Measurements from ENCODE around the gene CUBN. TPM values are rescaled to one million over a fixed set of nuclear protein-coding genes. Genes with fewer than 3 reads are reported as not detected.
A peak's percentile ranks its signal among the peaks of the same experiment; 100 is the strongest.

Gene CUBN
- total RNA-seq, 1 donor from 2014 or later = 2.7 TPM

GRCh38 chr10:17006631-17007417 lies 122.8 kb downstream of the CUBN start:
- H3K9ac ChIP-seq (ENCODE audit: low read length) = peak overlapping the region; percentile 68
- no peaks in the 10 kb centered on the region for H3K27me3 ChIP-seq (ENCODE audit: insufficient read depth, low read length)
- H3K27ac Mint-ChIP-seq (ENCODE audit: unreplicated experiment) = peak overlapping the region; percentile 100
- peaks cover 72% of the 10 kb centered on the region for H3K4me1 Mint-ChIP-seq (ENCODE audit: low read depth, unreplicated experiment)
- no peaks in the 10 kb centered on the region for H3K36me3 ChIP-seq (ENCODE audit: insufficient read depth, low read length)
- peak overlapping the region; percentile 51 for H3K4me2 ChIP-seq (ENCODE audit: low read length)
- no peak for FAIRE-seq
- no peaks in the 10 kb centered on the region for H3K79me2 ChIP-seq (ENCODE audit: insufficient read depth, low read length)
- no peak overlapping the region for H2AFZ ChIP-seq (ENCODE audit: low read depth, low read length)
- peak overlapping the region; percentile 78 for H3K27ac ChIP-seq (ENCODE audit: low read depth, low read length)
- H4K20me1 ChIP-seq (ENCODE audit: insufficient read depth, low read length) = no peaks in the 10 kb centered on the region
- H3K9me3 Mint-ChIP-seq (ENCODE audit: unreplicated experiment) = peaks cover 11% of the 10 kb centered on the region
- DNase-seq (ENCODE audit: low read depth) = peak; percentile 68
- peaks cover 8% of the 10 kb centered on the region for H3K36me3 Mint-ChIP-seq (ENCODE audit: low read depth, unreplicated experiment)
- no peaks in the 10 kb centered on the region for H3K9me3 ChIP-seq (ENCODE audit: insufficient read depth, low read depth, low read length)
- H3K27me3 Mint-ChIP-seq (ENCODE audit: low read depth, unreplicated experiment) = no peaks in the 10 kb centered on the region
- peak overlapping the region; percentile 12 for H3K4me3 Mint-ChIP-seq (ENCODE audit: unreplicated experiment)
- TF ChIP-seq, protein P1, sequence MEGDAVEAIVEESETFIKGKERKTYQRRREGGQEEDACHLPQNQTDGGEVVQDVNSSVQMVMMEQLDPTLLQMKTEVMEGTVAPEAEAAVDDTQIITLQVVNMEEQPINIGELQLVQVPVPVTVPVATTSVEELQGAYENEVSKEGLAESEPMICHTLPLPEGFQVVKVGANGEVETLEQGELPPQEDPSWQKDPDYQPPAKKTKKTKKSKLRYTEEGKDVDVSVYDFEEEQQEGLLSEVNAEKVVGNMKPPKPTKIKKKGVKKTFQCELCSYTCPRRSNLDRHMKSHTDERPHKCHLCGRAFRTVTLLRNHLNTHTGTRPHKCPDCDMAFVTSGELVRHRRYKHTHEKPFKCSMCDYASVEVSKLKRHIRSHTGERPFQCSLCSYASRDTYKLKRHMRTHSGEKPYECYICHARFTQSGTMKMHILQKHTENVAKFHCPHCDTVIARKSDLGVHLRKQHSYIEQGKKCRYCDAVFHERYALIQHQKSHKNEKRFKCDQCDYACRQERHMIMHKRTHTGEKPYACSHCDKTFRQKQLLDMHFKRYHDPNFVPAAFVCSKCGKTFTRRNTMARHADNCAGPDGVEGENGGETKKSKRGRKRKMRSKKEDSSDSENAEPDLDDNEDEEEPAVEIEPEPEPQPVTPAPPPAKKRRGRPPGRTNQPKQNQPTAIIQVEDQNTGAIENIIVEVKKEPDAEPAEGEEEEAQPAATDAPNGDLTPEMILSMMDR (IDR thresholded peaks at IDR 0.05; ENCODE audit: insufficient read depth, low read depth, low read length) = no peak
- no peak for TF ChIP-seq EZH2 (IDR thresholded peaks at IDR 0.05; ENCODE audit: insufficient read depth, low read length)
- no peak overlapping the region for H3K4me3 ChIP-seq (ENCODE audit: insufficient read depth, low read depth, low read length)
- H3K4me1 ChIP-seq (ENCODE audit: insufficient read depth, low read length) = peaks cover 65% of the 10 kb centered on the region

GRCh38 chr10:17005621-17006566 lies 123.7 kb downstream of the CUBN start:
- TF ChIP-seq, protein P1 (IDR thresholded peaks at IDR 0.05; ENCODE audit: insufficient read depth, low read depth, low read length) = no peak
- TF ChIP-seq EZH2 (IDR thresholded peaks at IDR 0.05; ENCODE audit: insufficient read depth, low read length) = no peak
- H3K27me3 ChIP-seq (ENCODE audit: insufficient read depth, low read length) = no peaks in the 10 kb centered on the region
- H3K9ac ChIP-seq (ENCODE audit: low read length) = peak overlapping the region; percentile 68
- peaks cover 72% of the 10 kb centered on the region for H3K4me1 ChIP-seq (ENCODE audit: insufficient read depth, low read length)
- peak overlapping the region; percentile 78 for H3K27ac ChIP-seq (ENCODE audit: low read depth, low read length)
- no peaks in the 10 kb centered on the region for H4K20me1 ChIP-seq (ENCODE audit: insufficient read depth, low read length)
- H2AFZ ChIP-seq (ENCODE audit: low read depth, low read length) = no peak overlapping the region
- peak overlapping the region; percentile 100 for H3K27ac Mint-ChIP-seq (ENCODE audit: unreplicated experiment)
- peaks cover 5% of the 10 kb centered on the region for H3K36me3 Mint-ChIP-seq (ENCODE audit: low read depth, unreplicated experiment)
- H3K4me3 Mint-ChIP-seq (ENCODE audit: unreplicated experiment) = peak overlapping the region; percentile 3
- H3K4me2 ChIP-seq (ENCODE audit: low read length) = peak overlapping the region; percentile 38
- FAIRE-seq = no peak
- peaks cover 75% of the 10 kb centered on the region for H3K4me1 Mint-ChIP-seq (ENCODE audit: low read depth, unreplicated experiment)
- no peak overlapping the region for H3K4me3 ChIP-seq (ENCODE audit: insufficient read depth, low read depth, low read length)
- H3K79me2 ChIP-seq (ENCODE audit: insufficient read depth, low read length) = no peaks in the 10 kb centered on the region
- peaks cover 10% of the 10 kb centered on the region for H3K9me3 Mint-ChIP-seq (ENCODE audit: unreplicated experiment)
- DNase-seq (ENCODE audit: low read depth) = no peak
- H3K9me3 ChIP-seq (ENCODE audit: insufficient read depth, low read depth, low read length) = no peaks in the 10 kb centered on the region
- H3K36me3 ChIP-seq (ENCODE audit: insufficient read depth, low read length) = no peaks in the 10 kb centered on the region
- H3K27me3 Mint-ChIP-seq (ENCODE audit: low read depth, unreplicated experiment) = no peaks in the 10 kb centered on the region

Measured in astrocyte (in vitro differentiated cells and primary cell).